IPS-NIHi7 (cell line): ENCODE results near the gene RINT1.
"Not testable (repeated sequence)": the region's sequence is repeated elsewhere in the genome, so short reads cannot be mapped to it uniquely, and the experiment has no call there.

ENCODE experiments used
- DNase-seq: peaks from one replicate; pipeline ENCODE4 v3.0.0; 2012; ENCODE audit warnings: mixed read lengths; ENCODE audit errors: extremely low spot score

RINT1 gene

DNA sequence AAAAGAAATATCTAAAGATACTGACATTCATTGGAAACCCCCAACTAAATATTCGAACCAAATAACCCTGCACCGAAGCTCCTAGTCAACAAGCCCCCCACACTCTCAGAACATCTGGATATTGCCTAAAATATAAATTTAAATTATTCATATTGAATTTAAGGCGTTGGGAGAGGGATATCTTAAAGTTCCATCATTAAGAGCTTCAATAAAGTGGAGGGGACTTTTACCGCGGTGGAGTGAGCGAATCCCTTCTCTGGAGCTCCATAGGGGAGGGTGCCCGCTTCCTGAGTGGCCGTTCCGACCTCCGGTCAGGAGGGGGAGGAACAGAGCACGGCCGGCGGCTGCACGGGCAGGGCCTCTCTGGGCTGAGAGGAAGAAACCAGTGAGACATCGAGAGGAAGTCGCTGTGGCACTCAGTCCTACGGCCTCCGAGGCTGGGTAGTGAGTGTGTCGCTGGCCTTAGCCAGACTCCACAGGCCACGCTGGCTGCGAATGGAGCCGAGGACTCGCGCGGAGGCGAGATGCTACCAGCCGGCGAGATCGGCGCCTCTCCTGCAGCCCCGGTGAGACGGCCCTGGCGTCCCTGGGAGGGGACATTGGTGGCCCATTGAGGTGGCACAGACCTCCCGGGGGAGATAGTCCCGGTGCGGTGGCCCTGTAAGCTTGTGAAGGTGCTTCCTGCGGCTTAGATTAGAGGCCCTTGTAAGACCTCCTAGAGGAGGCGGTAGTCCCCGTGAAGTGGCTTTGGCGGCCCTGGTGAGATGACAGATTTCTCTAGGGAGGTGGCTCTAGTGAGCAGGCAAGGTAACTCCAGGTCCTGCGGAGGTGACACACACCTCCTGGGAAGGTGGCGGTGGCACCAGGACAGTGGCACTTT is at the start of gene RINT1:
Gene RINT1, plus strand, starts transcription at position 410 of the 880 bp plus-strand sequence. Its CDS starts 115 bp downstream, at position 525.
- peak; percentile 94 for DNase-seq

GRCh38 chr7:105487579-105488571 is 44.1 kb upstream of the RINT1 start:
- DNase-seq = peak; percentile 21

DNA sequence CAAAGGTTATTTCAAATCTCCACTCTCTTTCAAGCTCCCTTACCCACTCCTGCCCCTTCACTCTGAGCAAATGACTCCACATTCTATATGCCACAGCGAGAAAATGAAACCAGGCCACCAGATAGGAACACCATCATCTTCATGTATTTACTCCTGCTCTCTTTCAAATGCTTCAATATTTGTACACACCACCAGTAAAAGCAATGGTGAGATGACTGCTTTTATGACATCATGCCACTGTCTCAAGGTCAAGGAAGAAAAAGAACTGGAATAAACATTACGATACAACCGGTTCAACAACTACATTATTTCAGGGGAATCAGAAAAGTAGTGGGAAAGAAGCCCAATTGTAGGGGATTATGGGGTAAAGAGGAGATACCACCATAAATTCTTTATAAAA is 42.6 kb upstream of the RINT1 start:
- DNase-seq = no peak

- DNase-seq = no peak
Measured at GRCh38 chr7:105493196-105493922, 38.6 kb upstream of the RINT1 start.

DNA sequence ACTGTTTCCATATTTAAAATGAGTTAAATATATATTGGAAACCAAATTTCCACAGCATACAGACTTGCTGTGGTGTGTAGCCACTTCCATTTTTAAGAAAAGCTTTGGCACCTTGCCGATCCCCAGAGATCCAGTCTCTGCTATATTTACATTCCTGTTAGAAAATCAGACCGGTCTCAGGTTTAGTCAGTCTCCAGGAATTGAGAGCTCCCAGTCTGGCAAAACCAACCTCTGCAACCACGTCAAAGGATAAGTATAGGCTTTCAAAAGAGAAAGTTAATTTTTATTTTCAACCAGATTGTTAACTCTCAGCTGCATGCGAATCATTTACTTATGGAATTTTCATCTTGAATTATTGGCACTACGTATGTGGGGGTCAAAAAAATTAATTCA is 38.1 kb upstream of the RINT1 start:
- DNase-seq = no peak

DNA sequence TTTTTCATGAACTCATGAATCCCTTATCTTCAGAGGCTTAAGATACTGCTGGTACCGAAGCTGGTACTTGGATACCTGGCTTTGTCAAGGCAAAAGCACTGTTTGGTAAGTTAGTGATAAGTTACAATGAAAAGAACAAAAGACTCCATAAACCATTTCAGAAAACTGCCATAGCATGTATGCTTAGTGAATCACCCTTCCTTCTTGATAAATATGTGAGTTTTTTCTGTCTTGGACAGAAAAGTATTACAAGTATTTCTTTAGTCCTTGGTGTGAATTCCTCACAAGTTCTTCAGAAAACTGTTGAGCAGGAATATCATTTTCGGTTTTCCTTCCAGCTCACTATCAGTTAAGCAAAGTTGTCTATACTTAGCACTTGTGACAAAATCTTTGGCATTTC is 35.5 kb upstream of the RINT1 start:
- DNase-seq = no peak

- DNase-seq = no peak
Measured at GRCh38 chr7:105497016-105497415, 35.0 kb upstream of the RINT1 start.

DNA sequence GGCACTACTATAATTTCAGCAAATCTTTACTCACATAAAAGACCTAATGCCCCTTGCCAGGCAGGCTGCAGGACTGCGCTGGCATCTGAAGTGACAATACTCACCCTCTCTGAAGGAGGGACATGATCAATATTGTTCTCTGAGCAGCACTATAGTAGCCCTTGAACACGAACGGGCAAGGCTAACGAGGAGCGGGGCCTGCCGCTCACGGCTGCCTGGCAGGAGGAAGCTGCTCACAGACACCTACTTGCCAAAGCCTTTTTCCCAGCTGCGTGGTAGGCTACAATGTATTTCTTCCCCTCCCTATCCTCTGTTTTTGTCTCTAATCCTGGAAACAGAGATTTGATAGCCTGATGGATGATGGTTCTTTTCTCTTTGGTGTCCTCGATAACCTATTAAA is 29.8 kb upstream of the RINT1 start:
- DNase-seq = no peak

GRCh38 chr7:105512415-105512814 is 19.6 kb upstream of the RINT1 start:
- DNase-seq = no peak

GRCh38 chr7:105512926-105513526 is 19.0 kb upstream of the RINT1 start:
- no peak for DNase-seq

DNA sequence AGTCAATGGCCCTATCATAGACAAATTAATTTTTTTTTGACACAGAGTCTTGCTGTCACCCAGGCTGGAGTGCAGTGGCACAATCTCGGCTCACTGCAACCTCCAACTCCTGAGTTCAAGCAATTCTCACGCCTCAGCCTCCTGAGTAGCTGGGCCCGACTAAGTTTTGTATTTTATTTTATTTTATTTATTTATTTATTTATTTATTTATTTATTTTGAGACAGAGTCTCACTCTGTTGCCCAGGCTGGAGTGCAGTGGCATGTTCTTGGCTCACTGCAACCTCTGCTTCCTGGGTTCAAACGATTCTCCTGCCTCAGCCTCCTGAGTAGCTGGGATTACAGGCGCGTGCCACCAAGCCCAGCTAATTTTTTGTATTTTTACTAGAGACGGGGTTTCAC is 16.4 kb upstream of the RINT1 start:
- DNase-seq = not testable (repeated sequence)

DNA sequence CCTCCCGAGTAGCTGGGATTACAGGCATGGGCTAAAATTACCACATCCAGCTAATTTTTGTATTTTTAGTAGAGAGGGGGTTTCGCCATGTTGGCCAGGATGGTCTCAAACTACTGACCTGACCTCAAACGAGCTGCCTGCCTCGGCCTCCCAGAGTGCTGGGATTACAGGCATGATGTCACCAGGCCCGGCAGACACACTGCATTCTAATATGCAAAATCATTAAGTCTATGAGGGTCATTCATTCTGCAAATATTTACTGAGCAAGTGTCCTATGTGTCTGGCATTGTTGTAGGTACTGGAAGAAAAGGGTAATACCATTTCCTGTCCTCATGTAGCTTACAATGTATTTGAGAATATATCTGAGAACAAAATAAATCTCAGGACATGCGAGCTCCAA is 12.6 kb upstream of the RINT1 start:
- DNase-seq = no peak

DNA sequence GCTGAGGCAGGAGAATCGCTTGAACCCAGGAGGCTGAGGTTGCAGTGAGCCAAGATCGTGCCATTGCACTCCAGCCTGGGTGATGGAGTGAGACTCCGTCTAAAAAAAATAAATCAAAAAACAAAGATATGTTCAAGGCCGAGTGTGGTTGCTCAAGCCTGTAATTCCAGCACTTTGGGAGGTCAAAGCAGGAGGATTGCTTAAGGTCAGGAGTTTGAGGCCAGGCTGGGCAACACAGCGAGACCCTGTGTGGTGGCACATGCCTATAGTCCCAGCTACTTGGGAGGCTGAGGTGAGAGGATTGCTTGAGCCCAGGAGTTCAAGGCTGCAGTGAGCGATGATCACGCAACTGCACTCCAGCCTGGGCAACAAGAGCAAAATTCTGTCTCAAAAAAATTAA is 11.4 kb upstream of the RINT1 start:
- DNase-seq = not testable (repeated sequence)

GRCh38 chr7:105521027-105521716 is 10.8 kb upstream of the RINT1 start:
- DNase-seq = peak; percentile 43

DNA sequence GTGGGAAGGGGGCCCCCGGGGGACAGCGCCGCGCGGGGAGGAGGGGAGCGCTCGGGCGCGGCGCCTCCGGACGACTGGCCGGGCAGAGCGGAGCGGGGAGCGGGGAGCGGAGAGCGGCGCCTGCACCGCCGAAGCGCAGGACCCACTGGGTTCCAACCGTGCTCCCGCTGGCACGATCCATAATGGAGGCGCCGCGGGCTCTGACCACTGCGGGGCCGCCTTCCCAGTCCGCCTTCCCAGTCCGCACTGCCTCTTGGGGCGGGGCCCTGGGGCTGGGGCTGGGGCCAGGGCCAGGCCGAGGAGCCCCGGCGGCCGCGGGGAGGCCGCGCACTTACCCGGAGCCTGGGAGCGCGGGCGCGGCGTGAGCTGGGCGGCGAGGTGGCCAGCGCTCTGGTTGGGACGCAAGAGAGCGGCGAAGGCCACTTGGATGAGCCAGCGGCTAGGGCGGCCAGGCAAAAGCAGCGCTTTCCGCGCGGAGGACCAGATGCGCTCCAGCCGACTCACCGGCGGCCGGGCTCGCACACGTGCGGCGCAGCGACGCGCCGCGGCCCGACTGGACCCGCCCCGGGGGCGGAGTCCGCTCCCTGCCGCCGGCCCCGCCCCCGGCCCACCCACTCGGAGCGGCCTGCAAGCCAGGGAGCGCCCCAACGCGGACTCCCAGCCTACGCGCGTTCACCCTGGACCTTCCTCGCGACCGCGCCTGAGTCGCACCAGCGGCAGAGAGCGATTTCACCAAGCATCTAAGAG is 10.1 kb upstream of the RINT1 start, which contains the start of gene PUS7:
Gene PUS7, minus strand, starts transcription at position 555 of the 747 bp plus-strand sequence. CDS start 13,759 bp downstream, outside the sequence.
- peak; percentile 98 for DNase-seq

DNA sequence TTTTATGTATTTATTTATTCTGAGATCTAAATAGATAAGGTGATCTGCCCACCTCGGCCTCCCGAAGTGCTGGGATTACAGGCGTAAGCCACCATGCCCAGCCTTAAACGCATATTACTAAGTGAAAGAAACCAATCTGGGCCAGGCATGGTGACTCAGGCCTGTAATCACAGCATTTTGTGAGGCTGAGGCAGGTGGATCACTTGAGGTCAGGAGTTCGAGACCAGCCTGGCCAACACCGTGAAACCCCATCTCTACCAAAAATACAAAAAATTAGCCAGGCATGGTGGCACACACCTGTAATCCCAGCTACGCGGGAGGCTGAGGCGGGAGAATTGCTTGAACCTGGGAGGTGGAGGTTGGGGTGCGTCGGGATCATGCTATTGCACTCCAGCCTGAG is 7.6 kb upstream of the RINT1 start:
- DNase-seq = not testable (repeated sequence)

GRCh38 chr7:105524840-105525239 is 7.2 kb upstream of the RINT1 start:
- no peak for DNase-seq

GRCh38 chr7:105527737-105528136 is 4.3 kb upstream of the RINT1 start:
- not testable (repeated sequence) for DNase-seq

DNA sequence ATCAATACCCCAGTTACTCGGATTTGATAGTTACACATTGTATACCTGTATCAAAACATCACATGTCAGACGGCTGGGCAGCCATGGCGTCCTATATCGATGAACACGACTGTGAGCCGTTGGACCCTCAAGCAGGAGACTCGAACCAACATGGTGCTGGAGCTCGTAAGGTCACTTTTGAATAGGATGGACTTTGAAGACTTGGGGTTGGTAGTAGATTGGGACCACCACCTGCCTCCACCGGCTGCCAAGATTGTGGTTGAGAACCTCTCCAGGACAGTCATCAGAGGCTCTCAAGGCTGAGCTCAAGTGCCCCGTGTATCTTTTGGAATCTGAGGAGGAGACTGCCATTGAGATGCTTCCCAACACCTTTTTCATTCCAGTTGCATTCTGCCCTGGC is 1.9 kb upstream of the RINT1 start:
- no peak for DNase-seq

DNA sequence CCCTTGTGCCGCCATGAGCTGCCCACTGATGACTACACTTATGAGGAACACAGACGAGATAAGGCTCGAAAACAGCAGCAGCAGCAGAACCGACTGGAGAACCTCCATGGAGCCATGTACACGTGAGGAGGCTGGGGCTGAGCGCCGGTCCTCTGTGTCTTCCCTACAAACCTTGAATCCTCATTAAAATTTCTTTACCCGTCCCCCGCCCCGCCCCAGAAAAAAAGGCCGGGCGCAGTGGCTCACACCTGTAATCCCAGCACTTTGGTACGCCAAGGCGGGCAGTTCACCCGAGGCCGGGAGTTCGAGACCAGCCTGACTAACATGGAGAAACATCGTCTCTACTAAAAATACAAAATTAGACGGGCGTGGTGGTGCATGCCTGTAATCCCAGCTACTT is 1.5 kb upstream of the RINT1 start:
- no peak for DNase-seq
